Spleen (tissue), 11 donors: Measurements from ENCODE around the gene CIDEA. TPM values are rescaled to one million over a fixed set of nuclear protein-coding genes. Genes with fewer than 3 reads are reported as not detected.

Source experiments
- DNase-seq: peaks from one replicate; pipeline ENCODE4 v3.0.0-alpha.2; 2020
- H3K27ac ChIP-seq, 8 donors: fragments of 200-600 bp; sonication (generic) in 7 of 8; 1 replicate in 4 of 8; 2 replicates in 4 of 8; pipeline versions ENCODE4 v1.5.0 to v1.8.0; 2016 to 2021; ENCODE audit warnings: inconsistent platforms in 4 of 8, mild to moderate bottlenecking in 4 of 8, moderate library complexity in 1 of 8
- H3K27me3 ChIP-seq, 7 donors: fragments of 200-600 bp; sonication (generic) in 6 of 7; replicated peaks in 1 of 7; 1 replicate in 4 of 7; 2 replicates in 3 of 7; pipeline versions ENCODE4 v1.5.0 to v1.8.0; 2016 to 2021; ENCODE audit warnings: inconsistent platforms in 3 of 7, mild to moderate bottlenecking in 1 of 7
- H3K36me3 ChIP-seq, 6 donors: fragments of 200-600 bp; sonication (generic) in 5 of 6; 1 replicate in 4 of 6; 2 replicates in 2 of 6; pipeline versions ENCODE4 v1.5.0 to v1.8.0; 2016 to 2021; ENCODE audit warnings: inconsistent platforms in 2 of 6
- H3K4me1 ChIP-seq, 6 donors: fragments of 200-600 bp; sonication (generic) in 5 of 6; 1 replicate in 3 of 6; 2 replicates in 3 of 6; pipeline versions ENCODE4 v1.5.0 to v1.8.0; 2016 to 2021; ENCODE audit warnings: inconsistent platforms in 3 of 6
- H3K4me3 ChIP-seq, 8 donors: fragments of 200-600 bp; sonication (generic) in 7 of 8; 1 replicate in 4 of 8; 2 replicates in 4 of 8; pipeline versions ENCODE4 v1.5.0 to v1.8.0; 2016 to 2021; ENCODE audit warnings: inconsistent platforms in 4 of 8, mild to moderate bottlenecking in 4 of 8, moderate library complexity in 2 of 8
- H3K9me3 ChIP-seq, 8 donors: fragments of 200-600 bp; sonication (generic) in 7 of 8; 1 replicate in 4 of 8; 2 replicates in 4 of 8; pipeline versions ENCODE4 v1.5.0 to v1.8.0; 2016 to 2021; ENCODE audit warnings: inconsistent platforms in 4 of 8
- POLR2A ChIP-seq, 3 donors: fragments of 450-650 bp; IDR thresholded peaks; one replicate each; pipeline ENCODE4 v1.5.1; 2017; ENCODE audit warnings: antibody characterized with exemption in 3 of 3, mild to moderate bottlenecking in 1 of 3
- POLR2AphosphoS5 ChIP-seq, 3 donors: sonication (generic); formaldehyde crosslinking; IDR thresholded peaks; one replicate each; pipeline ENCODE4 v1.5.1; 2017; ENCODE audit warnings: antibody characterized with exemption in 3 of 3
- WGBS, 5 donors: extraction: QIAGEN DNeasy Blood & Tissue Kit in 3 of 5; methylation state at CpG; one replicate each; pipeline versions ENCODE4 v1.1.5 to v1.1.7; 2013 to 2018; 5-methylcytosine and 5-hydroxymethylcytosine counted together
- intact Hi-C: fragments of 100-400 bp; cut with DNase I; formaldehyde crosslinking; loops from one replicate; pipeline ENCODE4 v1.15.0; 2023; ENCODE audit warnings: low total_unique reads
- polyA plus RNA-seq, 3 donors: library from polyadenylated mRNA; stranded (reverse); fragments of 200-250 nt; gene quantifications; one replicate each; pipeline ENCODE4 v1.2.1, GENCODE V29; 2013
- total RNA-seq, 7 donors: library from RNA; depleted of rRNA in 3 of 7; stranded (reverse); fragments of >200 nt in 3 of 7; fragmentation: NEBNext Ultra II Directional in 4 of 7; extraction: Animal tissue kit (Norgen Biotek cat#: 25700) in 4 of 7; gene quantifications; one replicate each; pipeline versions ENCODE4 v1.1.0 to v1.2.1, GENCODE V29; 2016 to 2021
- TF ChIP-seq, protein P1 (sequence below), 11 experiments: fragments of 200-600 bp in 7 of 11; fragments of 450-650 bp in 4 of 11; sonication (generic) in 4 of 11; IDR thresholded peaks in 8 of 11; conservative IDR thresholded peaks in 3 of 11; 1 replicate in 7 of 11; 2 replicates in 4 of 11; pipeline versions ENCODE4 v1.4.0 to v1.8.0; 2016 to 2021; ENCODE audit warnings: antibody characterized with exemption in 11 of 11, inconsistent platforms in 4 of 11, mild to moderate bottlenecking in 1 of 11
- donor health status: healthy with polysubstance abuse.
- donor health status: DM: no; HTN: no; CAD: no; lungs with moderate emphysema.
- donor health status: DM: no; HTN: no; CAD: no.
- donor health status: Bipolar disorder and iron deficiency.
- donor health status: healthy.
- donor health status: DM: no; HTN: no; CAD: no.
- donor health status: DM: yes; HTN: yes; CAD: no.

Gene CIDEA
- total and polyA plus RNA-seq, 10 donors: not detected

DNA sequence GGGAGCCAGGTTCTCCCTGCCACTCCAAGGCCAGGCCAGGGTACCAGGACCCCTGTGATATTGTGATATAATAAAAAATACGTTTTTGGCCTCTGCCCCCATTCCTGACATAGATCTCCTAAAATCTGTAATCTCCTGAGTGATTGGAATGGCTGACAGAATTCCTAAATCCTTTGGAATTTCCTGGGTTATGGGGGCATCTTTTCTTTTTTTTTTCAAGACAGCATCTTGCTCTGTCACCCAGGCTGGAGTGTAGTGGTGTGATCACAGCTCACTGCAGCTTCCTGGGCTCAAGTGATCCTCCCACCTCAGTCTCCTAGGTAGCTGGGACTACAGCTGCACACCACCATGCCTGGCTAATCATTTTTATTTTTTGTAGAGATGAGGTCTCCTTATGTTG lies 27.7 kb downstream of the CIDEA start:
- TF ChIP-seq POLR2AphosphoS5 (IDR thresholded peaks at IDR 0.05) (no peak), POLR2A (IDR thresholded peaks at IDR 0.05) (no peak)
- TF ChIP-seq, protein P1, sequence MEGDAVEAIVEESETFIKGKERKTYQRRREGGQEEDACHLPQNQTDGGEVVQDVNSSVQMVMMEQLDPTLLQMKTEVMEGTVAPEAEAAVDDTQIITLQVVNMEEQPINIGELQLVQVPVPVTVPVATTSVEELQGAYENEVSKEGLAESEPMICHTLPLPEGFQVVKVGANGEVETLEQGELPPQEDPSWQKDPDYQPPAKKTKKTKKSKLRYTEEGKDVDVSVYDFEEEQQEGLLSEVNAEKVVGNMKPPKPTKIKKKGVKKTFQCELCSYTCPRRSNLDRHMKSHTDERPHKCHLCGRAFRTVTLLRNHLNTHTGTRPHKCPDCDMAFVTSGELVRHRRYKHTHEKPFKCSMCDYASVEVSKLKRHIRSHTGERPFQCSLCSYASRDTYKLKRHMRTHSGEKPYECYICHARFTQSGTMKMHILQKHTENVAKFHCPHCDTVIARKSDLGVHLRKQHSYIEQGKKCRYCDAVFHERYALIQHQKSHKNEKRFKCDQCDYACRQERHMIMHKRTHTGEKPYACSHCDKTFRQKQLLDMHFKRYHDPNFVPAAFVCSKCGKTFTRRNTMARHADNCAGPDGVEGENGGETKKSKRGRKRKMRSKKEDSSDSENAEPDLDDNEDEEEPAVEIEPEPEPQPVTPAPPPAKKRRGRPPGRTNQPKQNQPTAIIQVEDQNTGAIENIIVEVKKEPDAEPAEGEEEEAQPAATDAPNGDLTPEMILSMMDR (IDR thresholded peaks at IDR 0.05 in 8 of 11, conservative IDR thresholded peaks at IDR 0.05 in 3 of 11): no peak
- Histone ChIP-seq H3K4me1 (peaks cover 0 to 12% (median 4%) of the 10 kb centered on the region in 6 donors), H3K27ac (no peak overlapping the region), H3K4me3 (no peak overlapping the region), H3K27me3 (peaks cover 0 to 38% (median 2%) of the 10 kb centered on the region in 7 donors), H3K36me3 (no peaks in the 10 kb centered on the region), H3K9me3 (no peaks in the 10 kb centered on the region)
- no peak for DNase-seq
- intact Hi-C loops: no loop called here
- WGBS, 5 donors: 32 to 78% (median 48%) methylated on average over 1 of the region's 1 CpG

DNA sequence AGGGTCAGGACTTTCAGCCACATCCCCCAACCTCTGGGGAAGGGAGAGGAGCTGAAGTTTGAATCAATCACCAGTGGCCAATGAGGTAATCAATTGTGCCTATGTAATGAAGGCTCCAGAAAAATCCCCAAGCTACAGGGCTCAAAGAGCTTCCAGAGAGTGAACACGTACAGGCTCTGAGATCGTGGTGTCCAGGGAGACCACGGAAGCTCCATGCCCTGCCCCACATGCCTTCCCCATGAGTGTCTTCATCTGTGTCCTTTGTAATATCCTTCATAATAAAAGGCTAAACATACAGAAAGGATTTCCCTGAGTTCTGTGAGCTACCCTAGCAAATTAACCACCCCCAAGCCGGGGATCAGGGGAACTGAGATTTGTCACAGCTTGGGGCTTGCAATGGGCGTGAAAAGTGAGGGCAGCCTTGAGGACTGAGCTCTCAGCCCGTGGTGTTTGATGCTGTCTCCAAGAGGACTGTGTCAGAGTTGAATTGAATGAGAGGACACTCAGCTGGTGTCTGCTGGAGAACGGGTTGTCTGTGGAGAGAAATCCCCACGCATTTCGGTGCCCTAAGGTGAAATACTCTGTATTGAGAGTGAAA lies 28.4 kb downstream of the CIDEA start:
- WGBS, 5 donors: 74 to 88% (median 82%) methylated on average over 6 to 9 of the region's 9 CpGs
- Histone ChIP-seq H3K4me3 (no peak overlapping the region), H3K27ac (no peak overlapping the region), H3K4me1 (peaks cover 0 to 17% (median 8%) of the 10 kb centered on the region in 6 donors), H3K9me3 (no peaks in the 10 kb centered on the region), H3K27me3 (peaks cover 0 to 45% (median 9%) of the 10 kb centered on the region in 7 donors), H3K36me3 (no peaks in the 10 kb centered on the region)
- TF ChIP-seq POLR2AphosphoS5 (IDR thresholded peaks at IDR 0.05): no peak
- TF ChIP-seq, protein P1 (IDR thresholded peaks at IDR 0.05 in 8 of 11, conservative IDR thresholded peaks at IDR 0.05 in 3 of 11): no peak
- no peak for TF ChIP-seq POLR2A (IDR thresholded peaks at IDR 0.05)
- intact Hi-C loops: no loop called here
- no peak for DNase-seq

DNA sequence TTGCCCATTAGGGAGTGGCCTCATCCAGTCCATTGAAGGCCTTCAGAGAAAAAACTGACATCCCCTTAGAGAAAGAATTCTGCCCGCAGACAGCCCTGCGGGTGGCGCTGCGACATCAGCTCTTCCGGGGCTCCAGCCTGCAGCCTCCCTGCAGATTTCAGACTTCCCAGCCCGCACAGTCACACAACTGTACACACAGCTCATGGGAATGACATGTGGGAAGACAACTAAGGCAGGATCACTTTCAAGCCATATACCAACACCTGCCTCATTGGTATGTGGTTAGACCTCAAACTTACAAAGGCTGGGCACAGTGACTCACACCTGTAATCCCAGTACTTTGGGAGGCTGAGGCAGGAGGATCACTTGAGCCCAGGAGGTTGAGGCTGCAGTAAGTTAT lies 29.1 kb downstream of the CIDEA start:
- intact Hi-C loops: no loop called here
- no peaks in the 10 kb centered on the region for H3K9me3 ChIP-seq
- no peaks in the 10 kb centered on the region for H3K36me3 ChIP-seq
- H3K4me3 ChIP-seq: no peak overlapping the region
- TF ChIP-seq POLR2A (IDR thresholded peaks at IDR 0.05) (no peak), POLR2AphosphoS5 (IDR thresholded peaks at IDR 0.05) (no peak)
- TF ChIP-seq, protein P1 (IDR thresholded peaks at IDR 0.05 in 8 of 11, conservative IDR thresholded peaks at IDR 0.05 in 3 of 11): no peak
- 67 to 94% (median 81%) methylated on average over 6 of the region's 6 CpGs for WGBS, 5 donors
- peaks cover 3 to 19% (median 14%) of the 10 kb centered on the region in 6 donors for H3K4me1 ChIP-seq
- DNase-seq: no peak
- no peak overlapping the region for H3K27ac ChIP-seq
- H3K27me3 ChIP-seq: peaks cover 0 to 52% (median 16%) of the 10 kb centered on the region in 7 donors

DNA sequence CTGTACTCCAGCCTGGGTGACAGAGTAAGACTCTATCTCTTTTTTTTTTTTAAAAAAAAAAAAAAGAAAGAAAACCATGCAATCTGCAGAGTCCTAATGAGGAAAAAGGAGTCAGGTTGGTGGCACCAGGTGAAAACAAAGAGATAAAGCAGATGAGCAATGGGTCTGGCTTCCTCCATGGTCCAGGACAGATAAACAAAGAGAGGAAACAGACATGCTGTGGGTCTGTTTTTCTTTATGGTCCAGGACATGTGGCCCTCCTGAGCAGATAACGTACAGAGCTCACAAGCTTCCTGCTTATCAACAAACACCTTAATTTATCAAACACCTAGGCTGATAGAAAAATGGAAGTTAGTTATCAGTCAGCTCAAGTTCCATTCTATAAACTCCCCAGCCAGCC lies 29.5 kb downstream of the CIDEA start:
- peaks cover 0 to 56% (median 19%) of the 10 kb centered on the region in 7 donors for H3K27me3 ChIP-seq
- intact Hi-C loops: no loop called here

More for the DNA sequence above, 29.5 kb downstream of the CIDEA start:
- no peaks in the 10 kb centered on the region for H3K36me3 ChIP-seq
- 43 to 82% (median 74%) methylated on average over 1 of the region's 1 CpG for WGBS, 5 donors
- H3K9me3 ChIP-seq: no peaks in the 10 kb centered on the region
- no peak for TF ChIP-seq POLR2AphosphoS5 (IDR thresholded peaks at IDR 0.05)
- TF ChIP-seq, protein P1 (IDR thresholded peaks at IDR 0.05 in 8 of 11, conservative IDR thresholded peaks at IDR 0.05 in 3 of 11): no peak
- no peak for TF ChIP-seq POLR2A (IDR thresholded peaks at IDR 0.05)
- H3K4me3 ChIP-seq: no peak overlapping the region
- DNase-seq: no peak
- H3K4me1 ChIP-seq: peaks cover 6 to 19% (median 15%) of the 10 kb centered on the region in 6 donors
- no peak overlapping the region for H3K27ac ChIP-seq
